GM12878 (cell line): ENCODE data around the gene GAL. TPM values are rescaled to one million over a fixed set of nuclear protein-coding genes. Genes with fewer than 3 reads are reported as not detected.

Experiments
- ATAC-seq: fragments of 200-7000 bp; cut with Tn5 transposase; 3 replicates; pipeline ENCODE4 v1.9.1; 2020; ENCODE audit warnings: mild to moderate bottlenecking, moderate library complexity
- BruUV-seq: library from RNA; stranded (reverse); fragments of 400-500 nt; replicated peaks from 2 replicates; lab custom pipeline; 2021; lab: Mats Ljungman, UMichigan
- CTCF ChIA-PET: fragments of 300-600 bp; sonication (Branson Sonifier 250); formaldehyde crosslinking; extraction: SDS; loops from one replicate; lab custom pipeline; 2021; ENCODE audit warnings: inconsistent platforms; lab: Yijun Ruan, JAX
- POLR2A ChIA-PET: fragments of 350-600 bp; formaldehyde crosslinking; extraction: SDS; loops from one replicate; lab custom pipeline; 2021; ENCODE audit warnings: inconsistent platforms; lab: Charles Lee
- RAD21 ChIA-PET: fragments of 300-600 bp; sonication (Branson Sonifier 250); formaldehyde crosslinking; loops from one replicate; lab custom pipeline; 2023; ENCODE audit warnings: antibody characterized with exemption; ENCODE audit not compliant: unreplicated experiment; lab: Charles Lee
- SMC1A ChIA-PET: fragments of 300-600 bp; sonication (Branson Sonifier 250); formaldehyde crosslinking; loops from one replicate; lab custom pipeline; 2023; ENCODE audit not compliant: unreplicated experiment, uncharacterized antibody; lab: Charles Lee
- DNase-seq: peaks from one replicate; pipeline ENCODE4 v3.0.0-alpha.2; 2011; ENCODE audit warnings: low read depth, low spot score
- FAIRE-seq: peaks from 3 replicates; lab custom pipeline; 2011; peaks lifted over from hg19 to GRCh38; lab: Jason Lieb, UNC
- H2AFZ ChIP-seq: 2 replicates; pipeline ENCODE4 v1.6.0; 2011; ENCODE audit warnings: low read depth, low read length, control low read depth; ENCODE audit not compliant: control insufficient read depth
- H3K27ac ChIP-seq: 2 replicates; pipeline ENCODE4 v1.5.1; 2011; ENCODE audit warnings: control low read depth; ENCODE audit not compliant: control insufficient read depth, insufficient read depth
- H3K27me3 ChIP-seq, 2 experiments: replicated peaks in 1 of 2; 2 replicates each; pipeline versions ENCODE4 v1.6.0 to v1.6.1; 2011; ENCODE audit warnings: low read length in 1 of 2; ENCODE audit not compliant: control insufficient read depth in 2 of 2, insufficient read depth in 2 of 2
- H3K36me3 ChIP-seq, 2 experiments: 2 replicates each; pipeline ENCODE4 v1.5.1; 2011; ENCODE audit warnings: low read length in 1 of 2; ENCODE audit not compliant: control insufficient read depth in 2 of 2, insufficient read depth in 2 of 2
- H3K4me1 ChIP-seq: 2 replicates; pipeline ENCODE4 v1.6.1; 2011; ENCODE audit warnings: mild to moderate bottlenecking, low read length, moderate library complexity, mixed read lengths; ENCODE audit not compliant: control insufficient read depth, insufficient read depth
- H3K4me2 ChIP-seq: 2 replicates; pipeline ENCODE4 v1.6.0; 2011; ENCODE audit warnings: control low read depth; ENCODE audit not compliant: control insufficient read depth, insufficient read depth
- H3K4me3 ChIP-seq: fragments of 200-600 bp; sonication (generic); 2 replicates; pipeline ENCODE4 v1.5.1; 2016
- H3K79me2 ChIP-seq: 2 replicates; pipeline ENCODE4 v1.6.0; 2011; ENCODE audit warnings: low read length; ENCODE audit not compliant: control insufficient read depth, insufficient read depth
- H3K9ac ChIP-seq: 2 replicates; pipeline ENCODE4 v1.8.0; 2011; ENCODE audit warnings: low read length, control low read depth, mixed read lengths; ENCODE audit not compliant: control insufficient read depth, insufficient read depth
- H3K9me3 ChIP-seq: replicated peaks from 3 replicates; pipeline ENCODE4 v1.5.1; 2011; ENCODE audit warnings: mild to moderate bottlenecking, low read length; ENCODE audit not compliant: control insufficient read depth, insufficient read depth
- H4K20me1 ChIP-seq: 2 replicates; pipeline ENCODE4 v1.6.0; 2011; ENCODE audit not compliant: control insufficient read depth, insufficient read depth
- CREM ChIP-seq: IDR thresholded peaks from 2 replicates; pipeline ENCODE4 v1.6.1; 2014; ENCODE audit warnings: antibody characterized with exemption, low read depth
- FOXK2 ChIP-seq: fragments of 450-650 bp; IDR thresholded peaks from 2 replicates; pipeline ENCODE4 v1.6.1; 2017; ENCODE audit warnings: mild to moderate bottlenecking, moderate library complexity
- MEF2B ChIP-seq: fragments of 450-650 bp; IDR thresholded peaks from 2 replicates; pipeline ENCODE4 v1.6.1; 2018; ENCODE audit warnings: mild to moderate bottlenecking, moderate library complexity; ENCODE audit not compliant: partially characterized antibody, poor library complexity, severe bottlenecking
- NKRF ChIP-seq: fragments of 450-650 bp; conservative IDR thresholded peaks from 2 replicates; pipeline ENCODE4 v1.6.1; 2017; ENCODE audit warnings: mild to moderate bottlenecking, moderate library complexity
- NRF1 ChIP-seq: conservative IDR thresholded peaks from 2 replicates; pipeline ENCODE4 v1.6.1; 2011; ENCODE audit warnings: mild to moderate bottlenecking, low read depth, low read length, improper control_type of control experiment
- TBL1XR1 ChIP-seq: IDR thresholded peaks from 2 replicates; pipeline ENCODE4 v1.6.1; 2012; ENCODE audit warnings: low read depth, low read length, improper control_type of control experiment
- ZNF622 ChIP-seq: fragments of 450-650 bp; IDR thresholded peaks from 2 replicates; pipeline ENCODE4 v1.6.1; 2017; ENCODE audit warnings: mild to moderate bottlenecking, inconsistent platforms
- ZSCAN29 ChIP-seq: fragments of 450-650 bp; IDR thresholded peaks from 2 replicates; pipeline ENCODE4 v1.6.1; 2017; ENCODE audit warnings: mild to moderate bottlenecking, moderate library complexity
- WGBS: methylation state at CpG from one replicate; pipeline ENCODE4 v1.1.6; 2016; ENCODE audit warnings: low lambda C conversion rate; ENCODE audit not compliant: insufficient replicate concordance, insufficient coverage; ENCODE audit errors: missing lambda C conversion rate; 5-methylcytosine and 5-hydroxymethylcytosine counted together
- in situ Hi-C: fragments of 300-500 bp; cut with MboI; formaldehyde crosslinking; loops from 9 replicates; pipeline ENCODE4 v1.14.3; 2018; ENCODE audit warnings: mixed read lengths
- intact Hi-C: fragments of 100-400 bp; cut with micrococcal nuclease; formaldehyde crosslinking; loops from one replicate; pipeline ENCODE4 v1.14.2; 2022; ENCODE audit not compliant: unreplicated experiment
- polyA plus RNA-seq, 11 experiments: library from polyadenylated mRNA; depleted of rRNA in 4 of 11; unstranded in 6 of 11; stranded (reverse) in 5 of 11; fragments of >200 nt; fragmentation: Nextera tagmentation in 4 of 11; fragmentation: Illumina TruSeq in 1 of 11; extraction: Ambion mirVana in 4 of 11; extraction: Trizol in 1 of 11; gene quantifications; 1 replicate in 1 of 11; 2 replicates in 10 of 11; pipeline versions ENCODE4 v1.2.1 to v1.2.3, GENCODE V29; 2011 to 2016; ENCODE audit warnings: inconsistent platforms in 2 of 11, missing spikeins in 2 of 11, low read depth in 1 of 11
- total RNA-seq, 4 experiments: library from RNA; depleted of rRNA in 3 of 4; stranded (reverse); fragments of >200 nt in 3 of 4; fragmentation: Illumina TruSeq in 1 of 4; extraction: Trizol in 1 of 4; gene quantifications; 2 replicates each; pipeline versions ENCODE4 v1.2.1 to v1.2.3, GENCODE V29; 2013 to 2021

Gene GAL
- total and polyA plus RNA-seq, 10 of the 15 experiments (the other 5 are each of a cell fraction or from before 2014, with no cell fraction given), result 0.35 TPM; not detected in 9

GRCh38 chr11:68664906-68665305 is 19.4 kb upstream of the GAL start (continued):
- no peak for TF ChIP-seq ZSCAN29
- TF ChIP-seq NKRF, result no peak

GRCh38 chr11:68665436-68665835 is 18.9 kb upstream of the GAL start:
- FAIRE-seq, result no peak

More at GRCh38 chr11:68665436-68665835, 18.9 kb upstream of the GAL start:
- WGBS, result 67% methylated on average over 16 of the region's 16 CpGs
- Histone ChIP-seq H3K9me3 (no peaks in the 10 kb centered on the region; the same call in 2 of the 3 replicates), H3K27ac (no peak overlapping the region), H3K27me3 (no peaks in the 10 kb centered on the region; a peak in 1 of 4 replicates), H4K20me1 (no peaks in the 10 kb centered on the region), H3K4me3 (no peak overlapping the region), H2AFZ (no peak overlapping the region), H3K4me1 (no peaks in the 10 kb centered on the region), H3K36me3 (no peaks in the 10 kb centered on the region), H3K9ac (no peak overlapping the region), H3K79me2 (no peaks in the 10 kb centered on the region), H3K4me2 (no peak overlapping the region)
- SMC1A ChIA-PET, result no interaction called here
- ATAC-seq (no peak), DNase-seq (no peak)
- in situ Hi-C loops (no loop called here), intact Hi-C loops (no loop called here)
- CTCF ChIA-PET, result no interaction called here
- POLR2A ChIA-PET, result no interaction called here
- RAD21 ChIA-PET, result no interaction called here
- TF ChIP-seq NRF1 (no peak), MEF2B (no peak), FOXK2 (no peak), CREM (no peak), TBL1XR1 (no peak), ZNF622 (no peak)
- no TSS peak for BruUV-seq
